Natural killer cell (primary cell): ENCODE data around the gene JPT1. TPM values are rescaled to one million over a fixed set of nuclear protein-coding genes. Genes with fewer than 3 reads are reported as not detected.

ENCODE experiments used
- ATAC-seq, 3 donors: fragments of 150-1000 bp in 2 of 3; fragments of 200-7000 bp in 1 of 3; cut with Tn5 transposase; 1 replicate in 1 of 3; 2 replicates in 2 of 3; pipeline ENCODE4 v1.10.0; 2021; ENCODE audit warnings: mild to moderate bottlenecking in 2 of 3, moderate library complexity in 2 of 3
- DNase-seq, 2 donors: peaks; one replicate each; pipeline versions ENCODE4 v3.0.0 to v3.0.0-alpha.2; 2013 to 2021; ENCODE audit warnings: mixed read lengths in 1 of 2
- H3K27ac ChIP-seq: one replicate; pipeline ENCODE4 v1.5.1; 2013; ENCODE audit warnings: mild to moderate bottlenecking, low read length
- H3K27me3 ChIP-seq: one replicate; pipeline ENCODE4 v1.6.1; 2013; ENCODE audit warnings: low read length; ENCODE audit not compliant: control insufficient read depth, insufficient read depth
- H3K36me3 ChIP-seq: one replicate; pipeline ENCODE4 v1.6.1; 2013; ENCODE audit warnings: low read length; ENCODE audit not compliant: control insufficient read depth, insufficient read depth
- H3K4me1 ChIP-seq: one replicate; pipeline ENCODE4 v1.6.1; 2013; ENCODE audit warnings: low read length; ENCODE audit not compliant: control insufficient read depth, insufficient read depth
- H3K4me3 ChIP-seq: one replicate; pipeline ENCODE4 v1.5.1; 2013; ENCODE audit warnings: low read length
- H3K9me3 ChIP-seq: one replicate; pipeline ENCODE4 v1.6.1; 2013; ENCODE audit warnings: low read length; ENCODE audit not compliant: control insufficient read depth, insufficient read depth
- H3K27ac Mint-ChIP-seq, 2 donors: one replicate each; pipeline ENCODE4 v1.8.0; 2022; ENCODE audit warnings: mild to moderate bottlenecking in 2 of 2, mixed read lengths in 2 of 2, moderate library complexity in 1 of 2
- H3K27me3 Mint-ChIP-seq, 2 donors: one replicate each; pipeline ENCODE4 v1.8.0; 2022; ENCODE audit warnings: low read depth in 2 of 2, mixed read lengths in 2 of 2
- H3K36me3 Mint-ChIP-seq: one replicate; pipeline ENCODE4 v1.8.0; 2022; ENCODE audit warnings: mixed read lengths
- H3K4me1 Mint-ChIP-seq, 2 donors: one replicate each; pipeline ENCODE4 v1.8.0; 2022; ENCODE audit warnings: mixed read lengths in 2 of 2
- H3K4me3 Mint-ChIP-seq: one replicate; pipeline ENCODE4 v1.8.0; 2022; ENCODE audit warnings: mild to moderate bottlenecking, moderate library complexity, mixed read lengths
- H3K9me3 Mint-ChIP-seq, 2 donors: one replicate each; pipeline ENCODE4 v1.8.0; 2022; ENCODE audit warnings: mixed read lengths in 2 of 2
- CTCF ChIP-seq: fragments of 200-600 bp; IDR thresholded peaks from one replicate; pipeline ENCODE4 v1.8.0; 2022; ENCODE audit warnings: antibody characterized with exemption
- WGBS: methylation state at CpG from one replicate; pipeline ENCODE4 v1.1.7; 2013; ENCODE audit warnings: missing lambda C conversion rate; ENCODE audit not compliant: insufficient coverage; 5-methylcytosine and 5-hydroxymethylcytosine counted together
- intact Hi-C: fragments of 100-400 bp; cut with micrococcal nuclease; formaldehyde crosslinking; loops from one replicate; pipeline ENCODE4 v1.14.2; 2022
- total RNA-seq, 4 donors: library from RNA; stranded (reverse); fragments of 120-200 nt in 1 of 4; gene quantifications; one replicate each; pipeline versions ENCODE4 v1.2.3 to v1.2.4, GENCODE V29; 2013 to 2022

Gene JPT1
- total RNA-seq, 3 donors from 2014 or later (not counting 1 experiment from before 2014, with no cell fraction given) = 45.0 to 54.8 (median 50.5) TPM

- H3K27ac Mint-ChIP-seq = peak overlapping the region; percentile 85 to 89
- Histone ChIP-seq H3K4me3 (peak overlapping the region; percentile 90), H3K27ac (no peak overlapping the region), H3K27me3 (no peaks in the 10 kb centered on the region), H3K36me3 (no peaks in the 10 kb centered on the region), H3K4me1 (peaks cover 21% of the 10 kb centered on the region), H3K9me3 (no peaks in the 10 kb centered on the region)
- H3K4me1 Mint-ChIP-seq = peaks cover 29 to 37% of the 10 kb centered on the region in 2 donors
- no peak for TF ChIP-seq CTCF
- H3K27me3 Mint-ChIP-seq = no peaks in the 10 kb centered on the region
- intact Hi-C loops = loop anchor here (5.0 kb wide), 1 partner anchor 41 kb away; no protein-coding TSS in a partner anchor
- no peaks in the 10 kb centered on the region for H3K9me3 Mint-ChIP-seq
- H3K4me3 Mint-ChIP-seq = peak overlapping the region; percentile 95
- under 1% methylated on average over 35 of the region's 35 CpGs for WGBS
- H3K36me3 Mint-ChIP-seq = peaks cover 2% of the 10 kb centered on the region
- ATAC-seq (no peak), DNase-seq (peak in 1 of 2 donors; percentile 24)
Measured at GRCh38 chr17:75153780-75154194, 525 bp downstream of the JPT1 start.

GRCh38 chr17:75152922-75153779 lies 1.2 kb downstream of the JPT1 start:
- H3K4me1 ChIP-seq = peaks cover 21% of the 10 kb centered on the region

GRCh38 chr17:75152523-75152921 lies 1.8 kb downstream of the JPT1 start:
- ATAC-seq = no peak
- intact Hi-C loops = loop anchor here (5.0 kb wide), 1 partner anchor 40 kb away; no protein-coding TSS in a partner anchor
- no peak overlapping the region for H3K4me3 ChIP-seq
- H3K4me1 Mint-ChIP-seq = peaks cover 34 to 40% of the 10 kb centered on the region in 2 donors
- no peaks in the 10 kb centered on the region for H3K9me3 ChIP-seq
- H3K27ac ChIP-seq = no peak overlapping the region
- no peaks in the 10 kb centered on the region for H3K27me3 Mint-ChIP-seq
- H3K4me1 ChIP-seq = peaks cover 21% of the 10 kb centered on the region
- H3K36me3 ChIP-seq = peaks cover 3% of the 10 kb centered on the region
- H3K9me3 Mint-ChIP-seq = no peaks in the 10 kb centered on the region
- peaks cover 10% of the 10 kb centered on the region for H3K36me3 Mint-ChIP-seq
- DNase-seq = no peak
- TF ChIP-seq CTCF = no peak
- WGBS = 76% methylated on average over 5 of the region's 6 CpGs
- no peaks in the 10 kb centered on the region for H3K27me3 ChIP-seq
- H3K27ac Mint-ChIP-seq = no peak overlapping the region
- H3K4me3 Mint-ChIP-seq = peak overlapping the region; percentile 95

More at GRCh38 chr17:75152922-75153779, 1.2 kb downstream of the JPT1 start:
- intact Hi-C loops = loop anchor here (5.0 kb wide), 1 partner anchor 41 kb away; no protein-coding TSS in a partner anchor
- H3K4me3 Mint-ChIP-seq = peak overlapping the region; percentile 95
- peak in 1 of 2 donors; percentile 39 for DNase-seq
- Histone ChIP-seq H3K27ac (no peak overlapping the region), H3K9me3 (no peaks in the 10 kb centered on the region), H3K36me3 (no peaks in the 10 kb centered on the region), H3K4me3 (peak overlapping the region; percentile 90), H3K27me3 (no peaks in the 10 kb centered on the region)
- H3K27me3 Mint-ChIP-seq = no peaks in the 10 kb centered on the region
- peak overlapping the region; percentile 85 to 89 for H3K27ac Mint-ChIP-seq
- TF ChIP-seq CTCF = no peak
- 11% methylated on average over 28 of the region's 28 CpGs for WGBS
- peaks cover 8% of the 10 kb centered on the region for H3K36me3 Mint-ChIP-seq
- no peaks in the 10 kb centered on the region for H3K9me3 Mint-ChIP-seq
- peaks cover 34 to 40% of the 10 kb centered on the region in 2 donors for H3K4me1 Mint-ChIP-seq
- ATAC-seq = no peak
